Activated CD8-positive, alpha-beta memory T cell treated with anti-CD3 and anti-CD28 coated beads for 1 hour (primary cell): Measurements from ENCODE around the gene PSMB10.
"Not testable (repeated sequence)": the region's sequence is repeated elsewhere in the genome, so short reads cannot be mapped to it uniquely, and the experiment has no call there.

Experiments used
- DNase-seq, 2 donors: peaks; one replicate each; pipeline ENCODE4 v3.0.0-alpha.2; 2020; ENCODE audit warnings: low read depth in 1 of 2; ENCODE audit errors: extremely low read depth in 1 of 2

The PSMB10 gene

GRCh38 chr16:67943256-67943618 lies 6.6 kb upstream of the PSMB10 start:
- no peak for DNase-seq

DNA sequence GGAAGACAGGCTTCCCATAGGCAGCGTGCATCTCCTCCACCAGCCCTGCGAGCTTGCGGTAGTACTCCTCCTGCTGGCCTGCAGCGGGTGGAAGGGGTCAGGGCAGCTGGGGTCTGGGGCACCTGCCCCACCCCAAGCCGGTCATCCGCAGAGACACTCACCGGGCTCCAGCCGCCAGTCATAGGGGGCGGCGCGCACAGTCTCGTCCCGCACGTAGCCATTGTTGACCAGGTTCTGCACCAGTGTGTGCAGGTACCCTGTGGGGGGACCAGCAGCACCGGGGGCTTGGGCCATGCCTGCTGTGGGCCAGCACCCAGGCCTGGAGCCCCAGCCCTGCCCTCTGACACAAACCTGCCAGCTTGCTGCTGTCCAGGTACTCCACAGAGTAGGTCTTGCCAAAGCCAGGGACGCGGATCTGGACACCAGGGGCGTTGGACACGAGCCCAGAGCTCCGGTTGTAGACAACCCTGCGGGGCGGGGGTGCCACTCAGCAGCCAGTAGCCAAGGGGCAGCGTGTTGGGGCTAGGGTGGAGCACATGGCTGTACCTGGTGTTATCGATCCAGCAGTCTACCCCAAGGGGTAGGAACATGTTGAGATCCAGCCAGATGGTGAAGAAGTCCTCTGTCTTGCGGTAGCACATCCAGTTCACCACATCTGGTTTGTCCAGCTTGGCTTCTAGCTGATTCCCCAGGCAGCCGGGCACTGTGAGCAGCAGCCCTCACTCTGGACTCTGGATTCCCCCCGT lies 6.0 kb upstream of the PSMB10 start:
- no peak for DNase-seq

- DNase-seq = no peak
Measured at GRCh38 chr16:67942200-67942509, 5.5 kb upstream of the PSMB10 start.

DNA sequence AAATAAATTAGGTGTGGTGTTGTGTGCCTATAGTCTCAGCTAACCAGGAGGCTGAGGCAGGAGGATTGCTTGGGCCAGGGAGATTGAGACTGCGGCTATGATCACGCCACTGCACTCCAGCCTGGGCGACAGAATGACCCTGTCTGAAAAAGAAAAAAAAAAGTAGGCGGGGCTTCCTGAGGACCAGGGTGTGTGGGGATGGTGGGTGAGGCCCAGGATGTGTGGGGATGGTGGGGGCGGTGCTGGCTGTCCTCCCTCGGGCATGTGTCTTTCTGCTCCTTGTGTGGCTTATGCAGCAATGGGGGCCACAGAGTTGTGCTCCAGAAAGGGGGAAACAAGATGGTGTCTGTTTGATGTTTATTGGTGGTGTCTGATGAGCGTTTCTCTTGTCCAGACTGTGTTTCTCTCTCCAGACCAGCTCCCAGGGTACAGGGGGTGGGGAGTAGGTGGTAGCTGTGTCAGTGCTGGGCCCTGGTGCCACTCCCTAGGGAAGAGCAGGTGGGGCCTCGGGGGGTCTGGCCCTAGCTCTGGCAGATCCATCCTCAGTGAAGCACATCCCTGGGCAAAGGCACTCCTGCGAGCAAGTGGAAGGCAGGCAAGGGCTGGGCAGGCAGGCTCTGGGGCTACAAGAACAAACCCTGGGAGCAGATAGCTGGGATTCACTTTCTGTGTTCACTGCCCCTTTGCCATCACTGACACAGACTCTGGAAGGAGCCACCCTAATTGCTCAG lies 5.0 kb upstream of the PSMB10 start:
- no peak for DNase-seq

- no peak for DNase-seq
Measured at GRCh38 chr16:67940446-67941089, 3.9 kb upstream of the PSMB10 start.

DNA sequence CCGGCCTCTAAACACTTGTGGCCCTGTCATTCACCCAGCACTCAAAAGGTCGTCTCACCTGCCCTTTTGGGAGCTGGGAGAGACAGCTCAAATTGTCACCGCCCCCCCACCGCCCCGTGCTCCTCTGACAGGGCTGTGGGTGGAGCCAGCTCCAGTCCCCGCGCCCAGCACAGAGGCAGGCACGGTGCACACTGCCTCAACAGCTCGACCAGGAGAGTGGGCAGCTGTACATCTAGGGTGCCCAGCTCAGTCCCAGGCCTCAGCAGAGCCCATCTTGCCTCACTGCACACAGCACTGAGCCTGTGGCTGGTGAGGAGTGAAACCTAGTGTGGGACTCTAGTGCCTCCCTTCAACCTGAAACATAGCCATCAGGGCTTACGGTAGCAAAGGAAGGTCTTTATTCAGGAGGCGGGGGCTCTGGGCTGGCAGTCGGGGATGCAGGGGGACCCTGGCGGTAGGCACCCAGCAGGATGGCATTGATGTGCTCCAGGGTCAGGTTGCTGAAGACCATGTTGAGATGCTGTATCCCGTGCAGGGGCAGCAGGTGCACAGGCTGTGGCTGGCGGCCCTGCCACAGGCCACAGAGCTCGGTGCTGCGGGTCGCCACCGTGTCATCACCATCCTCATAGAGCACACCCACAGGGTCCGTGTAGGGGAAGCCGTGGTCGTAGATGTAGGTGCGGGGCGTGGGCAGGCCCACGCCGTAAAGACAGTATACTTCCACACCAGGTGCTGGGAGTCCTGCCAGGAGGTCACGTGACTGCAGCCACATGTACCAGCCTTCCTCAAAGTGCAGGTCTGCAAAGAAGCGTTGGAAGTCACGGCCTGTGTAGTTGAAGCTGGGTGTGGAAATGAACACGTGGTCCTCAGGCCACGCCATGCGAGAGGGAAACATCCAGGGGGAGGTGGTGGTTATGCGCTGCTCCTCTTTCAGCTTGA lies 3.1 kb upstream of the PSMB10 start:
- DNase-seq = no peak

DNA sequence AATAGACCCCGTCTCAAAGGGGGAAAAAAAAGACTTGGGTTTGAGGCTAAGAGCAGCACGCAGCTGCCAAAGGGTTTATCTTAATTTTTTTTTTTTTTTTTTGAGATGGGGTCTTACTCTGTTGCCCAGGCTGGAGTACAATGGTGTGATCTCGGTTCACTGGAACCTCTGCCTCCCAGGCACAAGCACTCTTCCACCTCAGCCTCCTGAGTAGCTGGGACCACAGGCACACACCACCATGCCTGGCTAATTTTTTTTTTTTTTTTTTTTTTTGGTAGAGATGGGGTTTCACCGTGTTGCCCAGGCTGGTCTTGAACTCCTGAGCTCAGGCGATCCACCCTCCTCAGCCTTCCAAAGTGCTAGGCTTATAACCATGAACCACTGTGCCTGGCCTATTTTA lies 1.1 kb upstream of the PSMB10 start:
- DNase-seq = not testable (repeated sequence)

DNA sequence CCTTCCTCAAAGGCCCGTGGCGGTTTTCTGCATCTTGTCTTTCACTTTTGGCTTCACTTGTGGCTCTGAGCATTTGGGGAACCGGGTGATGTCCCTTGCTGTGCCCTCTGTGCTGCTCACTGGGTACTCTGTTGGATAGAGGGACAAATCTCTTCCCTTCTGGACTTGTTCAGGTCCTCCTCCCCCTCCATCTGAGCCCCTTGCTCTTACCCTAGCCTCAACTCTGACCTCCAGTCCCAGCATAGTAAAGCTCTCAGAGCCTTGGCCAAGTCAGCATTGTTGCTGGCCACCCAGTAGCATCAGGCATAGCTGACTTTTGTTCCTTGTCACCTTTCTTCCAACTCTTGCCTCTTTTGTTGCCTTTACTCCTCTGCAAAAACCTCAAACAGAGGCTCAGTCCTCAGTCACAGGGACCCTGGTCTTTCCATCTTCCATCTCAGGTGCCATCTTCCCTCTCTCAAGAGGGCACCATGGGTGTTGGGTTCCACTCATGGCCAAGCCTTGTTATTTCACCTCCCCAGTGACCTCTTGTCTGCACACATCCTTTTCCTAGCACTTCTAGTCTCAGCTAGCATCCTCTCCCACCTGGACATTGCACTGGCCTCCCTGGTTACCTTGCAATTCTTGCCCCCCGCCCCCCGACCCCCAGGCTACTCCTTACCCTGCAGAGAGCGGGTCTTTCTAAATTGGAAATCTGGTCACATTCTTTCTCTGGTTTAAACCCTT lies 393 bp upstream of the PSMB10 start:
- DNase-seq = peak in 1 of 2 donors; percentile 49

- peak; percentile 82 to 84 for DNase-seq
Measured at GRCh38 chr16:67935402-67936123, 1.1 kb downstream of the PSMB10 start.

DNA sequence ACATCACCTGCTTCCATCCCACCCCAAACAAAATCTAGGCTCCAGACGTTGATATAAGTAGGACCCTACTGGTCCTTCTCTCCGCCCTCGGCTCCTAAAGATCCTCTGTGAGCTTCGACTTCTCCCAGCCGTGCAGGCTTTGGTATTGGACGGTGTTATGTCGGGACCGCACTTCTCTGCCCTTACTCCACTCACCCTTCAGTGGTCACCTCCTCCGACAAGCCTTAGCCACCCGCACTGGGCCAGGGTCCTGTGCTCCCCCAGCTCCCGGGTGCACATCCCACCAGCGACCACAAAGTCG lies 1.6 kb downstream of the PSMB10 start:
- no peak for DNase-seq

- DNase-seq = no peak
Measured at GRCh38 chr16:67934306-67935100, 2.1 kb downstream of the PSMB10 start.

DNA sequence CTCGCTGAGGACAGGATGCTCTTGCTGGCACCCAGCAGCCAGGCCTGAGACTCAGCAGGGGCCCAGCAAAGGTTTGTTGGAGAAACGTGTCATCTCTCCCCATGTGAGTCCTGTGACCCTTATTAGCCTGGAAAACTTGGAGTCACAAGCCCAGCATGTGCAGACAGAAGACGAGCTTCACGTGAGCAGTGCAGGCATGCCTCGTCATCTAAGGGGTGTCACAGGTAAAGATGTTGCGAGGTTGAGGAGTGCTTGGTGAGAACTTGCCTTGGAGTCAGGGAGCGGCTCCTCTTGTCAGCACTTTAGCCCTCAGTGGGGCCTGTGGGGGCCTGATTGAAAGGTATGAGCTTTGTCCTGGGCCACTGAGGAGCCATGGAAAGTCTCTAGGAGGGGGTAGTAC lies 2.8 kb downstream of the PSMB10 start:
- no peak for DNase-seq

- DNase-seq = no peak
Measured at GRCh38 chr16:67932462-67932840, 4.2 kb downstream of the PSMB10 start.

GRCh38 chr16:67931712-67932461 lies 4.8 kb downstream of the PSMB10 start, which contains the start of gene CTRL:
CTRL (minus strand) TSS chr16:67931862; CDS start chr16:67931852, 10 bp downstream.
- DNase-seq = no peak

- no peak for DNase-seq
Measured at GRCh38 chr16:67930678-67931211, 5.9 kb downstream of the PSMB10 start.

- DNase-seq = no peak
Measured at GRCh38 chr16:67930191-67930590, 6.5 kb downstream of the PSMB10 start.

- peak; percentile 44 to 57 for DNase-seq
Measured at GRCh38 chr16:67928561-67929364, 7.9 kb downstream of the PSMB10 start.
